A673 (cell line): ENCODE data around the gene HERC2. TPM values are rescaled to one million over a fixed set of nuclear protein-coding genes. Genes with fewer than 3 reads are reported as not detected.
A peak's percentile ranks its signal among the peaks of the same experiment; 100 is the strongest.

Source experiments
- BruUV-seq: library from RNA; stranded (reverse); fragments of 400-500 nt; replicated peaks from 2 replicates; lab custom pipeline; 2021; lab: Mats Ljungman, UMichigan
- CTCF ChIA-PET: fragments of 300-600 bp; sonication (Branson Sonifier 250); formaldehyde crosslinking; loops from one replicate; lab custom pipeline; 2022; ENCODE audit warnings: antibody characterized with exemption; lab: Charles Lee
- POLR2A ChIA-PET: fragments of 300-600 bp; sonication (Branson Sonifier 250); formaldehyde crosslinking; loops from one replicate; lab custom pipeline; 2022; ENCODE audit warnings: antibody characterized with exemption; ENCODE audit not compliant: low non-redundant PET; lab: Charles Lee
- DNase-seq: peaks from one replicate; pipeline ENCODE4 v3.0.0-alpha.2; 2015; ENCODE audit warnings: low spot score
- H3K27ac ChIP-seq: fragments of 200-600 bp; sonication (generic); 2 replicates; pipeline ENCODE4 v1.5.1; 2016; ENCODE audit warnings: mixed run types, low read depth, mild to moderate bottlenecking, mixed read lengths, antibody characterized with exemption, low read length; ENCODE audit not compliant: poor library complexity, severe bottlenecking
- H3K27me3 ChIP-seq: fragments of 200-600 bp; sonication (generic); replicated peaks from 2 replicates; pipeline ENCODE4 v1.6.1; 2017; ENCODE audit warnings: mixed run types, low read depth, mild to moderate bottlenecking, mixed read lengths, antibody characterized with exemption, low read length; ENCODE audit not compliant: insufficient read depth, poor library complexity
- H3K36me3 ChIP-seq: fragments of 200-600 bp; sonication (generic); 2 replicates; pipeline ENCODE4 v1.6.1; 2016; ENCODE audit warnings: mixed run types, mild to moderate bottlenecking, mixed read lengths, antibody characterized with exemption, low read length; ENCODE audit not compliant: insufficient read depth, poor library complexity, severe bottlenecking
- H3K4me1 ChIP-seq: fragments of 200-600 bp; sonication (generic); 2 replicates; pipeline ENCODE4 v1.6.1; 2017; ENCODE audit warnings: mixed run types, mild to moderate bottlenecking, mixed read lengths, antibody characterized with exemption, low read length; ENCODE audit not compliant: insufficient read depth, poor library complexity, severe bottlenecking
- H3K4me3 ChIP-seq: fragments of 200-600 bp; sonication (generic); 2 replicates; pipeline ENCODE4 v1.5.1; 2016; ENCODE audit warnings: low read depth, mixed run types, mild to moderate bottlenecking, mixed read lengths, low read length; ENCODE audit not compliant: poor library complexity, severe bottlenecking
- H3K9me3 ChIP-seq: fragments of 200-600 bp; sonication (generic); 2 replicates; pipeline ENCODE4 v1.6.1; 2016; ENCODE audit warnings: mixed run types, low read depth, mild to moderate bottlenecking, mixed read lengths, antibody characterized with exemption, low read length; ENCODE audit not compliant: poor library complexity, severe bottlenecking
- EZH2 ChIP-seq: fragments of 200-600 bp; sonication (generic); IDR thresholded peaks from 2 replicates; pipeline ENCODE4 v1.6.1; 2017; ENCODE audit warnings: borderline replicate concordance, low read depth, mild to moderate bottlenecking, mixed read lengths, antibody characterized with exemption, low read length; ENCODE audit not compliant: poor library complexity, severe bottlenecking
- intact Hi-C: fragments of 100-400 bp; cut with micrococcal nuclease; formaldehyde crosslinking; loops from one replicate; pipeline ENCODE4 v1.10.0; 2022; ENCODE audit not compliant: unreplicated experiment
- total RNA-seq: library from RNA; stranded (reverse); gene quantifications from 2 replicates; pipeline ENCODE4 v1.2.3, GENCODE V29; 2021
- TF ChIP-seq, protein P1 (sequence below): fragments of 300-800, 200-600 bp; sonication (generic); conservative IDR thresholded peaks from 2 replicates; pipeline ENCODE4 v1.5.1; 2017; ENCODE audit warnings: low read depth, mild to moderate bottlenecking, antibody characterized with exemption, low read length, moderate library complexity, mixed read lengths

Gene HERC2
- total RNA-seq, 1 experiment from 2014 or later, result 86.1 TPM

DNA sequence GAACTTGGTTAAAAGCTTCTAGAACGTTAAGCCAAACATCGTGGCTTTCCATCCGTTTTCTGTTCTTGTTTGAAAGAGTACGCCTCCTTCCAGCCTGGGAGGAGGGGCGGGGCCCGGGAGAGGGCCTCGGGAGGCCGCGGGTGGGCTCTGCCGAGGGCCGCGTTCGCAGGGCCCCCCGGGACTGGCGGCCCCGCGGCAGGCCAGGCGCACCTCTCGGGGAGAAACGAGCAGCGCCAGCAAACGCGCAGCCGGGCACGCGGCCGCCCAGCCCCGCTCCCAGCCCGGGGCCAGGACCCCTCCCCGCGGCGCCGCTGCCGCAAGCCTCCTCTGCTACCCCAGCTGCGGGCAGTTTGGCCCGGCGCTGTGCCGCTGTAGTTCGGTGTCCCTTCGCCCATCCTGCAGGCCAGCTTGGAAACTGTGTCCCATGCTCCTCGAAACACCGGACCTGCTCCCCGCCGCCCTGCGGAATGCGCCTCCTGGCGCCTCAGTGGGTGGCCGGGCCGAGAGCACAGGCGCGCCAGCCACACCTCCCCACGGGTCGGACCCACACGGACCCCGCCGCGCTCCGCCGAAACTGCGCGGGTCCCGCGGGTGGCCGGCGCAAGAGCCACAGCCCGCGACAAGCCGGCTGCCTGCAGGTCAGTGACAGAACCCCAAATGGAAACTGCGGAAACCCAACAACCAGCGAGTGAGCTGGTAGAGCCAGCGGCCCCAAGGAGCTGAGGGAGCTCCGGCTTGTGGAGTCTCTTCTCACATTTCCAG is 225.1 kb downstream of the HERC2 start:
- peak; percentile 54 for DNase-seq
- Histone ChIP-seq H3K9me3 (no peaks in the 10 kb centered on the region), H3K27ac (no peak overlapping the region), H3K27me3 (peaks cover 19% of the 10 kb centered on the region), H3K4me1 (peaks cover 9% of the 10 kb centered on the region), H3K36me3 (no peaks in the 10 kb centered on the region), H3K4me3 (peak overlapping the region; percentile 51)
- intact Hi-C loops, result no loop called here
- POLR2A ChIA-PET, result interaction anchor here (0.6 kb wide), 1 partner anchor 630 kb away, joined by 18 read pairs; no protein-coding TSS in a partner anchor
- no TSS peak for BruUV-seq
- no peak for TF ChIP-seq EZH2
- TF ChIP-seq, protein P1, sequence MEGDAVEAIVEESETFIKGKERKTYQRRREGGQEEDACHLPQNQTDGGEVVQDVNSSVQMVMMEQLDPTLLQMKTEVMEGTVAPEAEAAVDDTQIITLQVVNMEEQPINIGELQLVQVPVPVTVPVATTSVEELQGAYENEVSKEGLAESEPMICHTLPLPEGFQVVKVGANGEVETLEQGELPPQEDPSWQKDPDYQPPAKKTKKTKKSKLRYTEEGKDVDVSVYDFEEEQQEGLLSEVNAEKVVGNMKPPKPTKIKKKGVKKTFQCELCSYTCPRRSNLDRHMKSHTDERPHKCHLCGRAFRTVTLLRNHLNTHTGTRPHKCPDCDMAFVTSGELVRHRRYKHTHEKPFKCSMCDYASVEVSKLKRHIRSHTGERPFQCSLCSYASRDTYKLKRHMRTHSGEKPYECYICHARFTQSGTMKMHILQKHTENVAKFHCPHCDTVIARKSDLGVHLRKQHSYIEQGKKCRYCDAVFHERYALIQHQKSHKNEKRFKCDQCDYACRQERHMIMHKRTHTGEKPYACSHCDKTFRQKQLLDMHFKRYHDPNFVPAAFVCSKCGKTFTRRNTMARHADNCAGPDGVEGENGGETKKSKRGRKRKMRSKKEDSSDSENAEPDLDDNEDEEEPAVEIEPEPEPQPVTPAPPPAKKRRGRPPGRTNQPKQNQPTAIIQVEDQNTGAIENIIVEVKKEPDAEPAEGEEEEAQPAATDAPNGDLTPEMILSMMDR, result no peak
- CTCF ChIA-PET, result no interaction called here

DNA sequence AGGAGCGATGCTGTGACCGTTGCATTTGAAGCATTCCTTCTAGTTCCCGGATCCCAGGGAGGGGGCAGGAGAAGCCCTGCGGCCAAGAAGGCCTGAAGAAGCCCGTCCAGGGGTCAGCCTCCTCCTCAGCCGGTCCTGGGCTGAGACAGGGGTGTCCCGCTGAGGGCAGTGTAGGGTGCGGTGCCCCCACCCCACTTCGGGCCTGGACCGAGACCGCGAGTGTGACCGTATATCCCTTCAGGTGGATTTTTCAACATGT is 225.6 kb downstream of the HERC2 start:
- H3K27me3 ChIP-seq, result peaks cover 19% of the 10 kb centered on the region
- ChIA-PET POLR2A (no interaction called here), CTCF (no interaction called here)
- TF ChIP-seq, protein P1, result no peak
- TF ChIP-seq EZH2, result no peak
- no peaks in the 10 kb centered on the region for H3K36me3 ChIP-seq
- BruUV-seq, result no TSS peak
- peaks cover under 1% of the 10 kb centered on the region for H3K9me3 ChIP-seq
- DNase-seq, result no peak
- intact Hi-C loops, result no loop called here
- peaks cover 9% of the 10 kb centered on the region for H3K4me1 ChIP-seq
- peak overlapping the region; percentile 51 for H3K4me3 ChIP-seq
- no peak overlapping the region for H3K27ac ChIP-seq

DNA sequence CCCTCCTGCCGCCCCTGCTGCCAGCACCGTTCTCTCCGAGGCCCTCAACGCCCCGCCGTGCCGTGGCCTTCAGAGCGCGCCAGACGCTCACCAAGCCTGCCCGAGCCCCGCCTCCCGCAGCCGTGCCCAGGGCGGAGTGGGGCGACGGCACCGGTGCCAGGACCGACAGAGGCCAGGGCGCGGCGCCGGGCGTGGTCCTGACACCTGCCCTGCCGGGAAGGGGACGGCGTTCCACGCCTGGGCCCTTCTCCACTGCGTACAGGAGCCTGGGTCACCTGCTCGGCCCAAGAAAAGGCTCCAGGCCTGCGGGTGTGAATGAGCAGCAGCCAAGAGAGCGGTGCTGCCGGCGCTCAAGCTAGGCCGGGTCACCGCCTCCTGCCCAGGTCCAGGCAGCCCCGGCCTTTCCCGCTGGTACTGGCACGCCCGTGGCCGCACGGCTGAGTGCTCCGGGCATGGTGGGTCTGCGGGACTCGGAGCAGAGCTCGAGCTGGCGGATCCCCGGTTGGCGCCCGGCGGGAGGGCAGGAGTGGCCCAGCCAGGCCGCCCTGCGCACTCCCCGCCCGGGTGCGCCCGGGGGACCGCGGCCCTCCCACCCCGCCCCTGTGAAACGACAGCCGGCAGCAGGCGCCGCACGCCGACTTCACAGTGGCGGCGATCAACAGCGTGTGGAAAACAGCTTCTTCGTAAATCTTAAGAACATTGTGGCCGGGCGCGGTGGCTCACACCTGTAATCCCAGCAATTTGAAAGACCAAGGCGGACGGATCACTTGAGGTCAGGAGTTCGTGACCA is 227.1 kb downstream of the HERC2 start:
- ChIA-PET CTCF (no interaction called here), POLR2A (no interaction called here)
- peaks cover 9% of the 10 kb centered on the region for H3K4me1 ChIP-seq
- DNase-seq, result no peak
- peak overlapping the region; percentile 51 for H3K4me3 ChIP-seq
- no peak overlapping the region for H3K27ac ChIP-seq
- no peaks in the 10 kb centered on the region for H3K36me3 ChIP-seq
- intact Hi-C loops, result no loop called here
- peaks cover 19% of the 10 kb centered on the region for H3K27me3 ChIP-seq
- TF ChIP-seq, protein P1, result no peak
- TF ChIP-seq EZH2, result no peak
- BruUV-seq, result no TSS peak
- H3K9me3 ChIP-seq, result peaks cover 3% of the 10 kb centered on the region
